ENCODE results near the gene CSTF1. TPM values are rescaled to one million over a fixed set of nuclear protein-coding genes. Genes with fewer than 3 reads are reported as not detected.

CSTF1 gene
- polyA plus RNA-seq, 1 of the 3 experiments (the other 2 are of a cell fraction), result 23.4 TPM

DNA sequence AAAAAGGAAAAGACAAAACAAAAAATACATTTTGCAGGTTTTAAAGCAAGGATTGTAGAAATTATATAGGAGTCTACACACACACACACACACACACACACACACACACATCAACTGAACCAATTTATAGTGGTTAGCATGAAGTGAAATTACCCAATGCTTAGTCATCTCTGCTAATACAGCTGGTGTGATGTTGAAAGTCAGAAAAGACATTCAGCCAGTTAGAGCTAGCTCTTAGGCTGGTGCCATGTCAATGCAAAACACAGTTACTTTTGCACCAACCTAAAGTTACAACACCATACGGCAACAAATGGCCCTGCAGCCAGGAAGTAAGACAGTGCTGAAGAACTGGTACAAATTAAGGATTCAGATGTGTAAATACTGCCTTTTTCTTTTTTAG is 18.5 kb upstream of the CSTF1 start:
- Histone ChIP-seq H3K4me2 (0 out of 2 replicates have a peak overlapping the region, but pooled peaks have one; percentile 38), H3K9me3 (no peaks in the 10 kb centered on the region), H3F3A (replicated peaks; ENCODE audit: insufficient read depth) (peaks cover 3% of the 10 kb centered on the region), H3K27me3 (ENCODE audit: insufficient read depth) (no peaks in the 10 kb centered on the region), H3K4me3 (ENCODE audit: low read depth in 2 of 2, low read length in 1 of 2) (no peak overlapping the region), H3K9ac (no peak overlapping the region), H3K4me1 (ENCODE audit: control insufficient read depth in 1 of 2, insufficient read depth in 2 of 2, low read depth in 1 of 2, low read length in 1 of 2) (peaks cover 2 to 4% of the 10 kb centered on the region in 2 experiments; a peak in 2 of 4 replicates), H3K27ac (ENCODE audit: low read depth in 2 of 2, low read length in 1 of 2) (peak overlapping the region in 1 of 2 experiments; percentile 44; a peak in 1 of 4 replicates), H3K9me2 (no peaks in the 10 kb centered on the region), H2AFZ (ENCODE audit: low read depth) (no peak overlapping the region), H3K79me2 (ENCODE audit: insufficient read depth) (peaks cover 72% of the 10 kb centered on the region), H4K20me1 (ENCODE audit: insufficient read depth) (peaks cover 4% of the 10 kb centered on the region; the same call in 1 of the 2 replicates), H3K36me3 (replicated peaks in 1 of 2; ENCODE audit: control insufficient read depth in 1 of 2, insufficient read depth in 2 of 2, low read length in 1 of 2) (peaks cover 25 to 43% of the 10 kb centered on the region in 2 experiments)
- CTCF ChIA-PET, result no interaction called here
- POLR2A ChIA-PET, result no interaction called here
- WGBS (ENCODE audit: low lambda C conversion rate), result 56% methylated on average over 1 of the region's 1 CpG
- DNase-seq, result no peak
- TF ChIP-seq FOSL2 (IDR thresholded peaks at IDR 0.05; ENCODE audit: borderline replicate concordance, low read depth) (peak; percentile 68; the same call in 1 of the 2 replicates), CHD2 (IDR thresholded peaks at IDR 0.05; ENCODE audit: low read length, partially characterized antibody) (no peak), RXRA (IDR thresholded peaks at IDR 0.05; ENCODE audit: borderline replicate concordance, low read depth) (no peak), YY1 (IDR thresholded peaks at IDR 0.05; ENCODE audit: low read depth) (no peak), ELF1 (IDR thresholded peaks at IDR 0.05) (no peak), POLR2AphosphoS5 (IDR thresholded peaks at IDR 0.05; ENCODE audit: low read depth, low read length) (no peak), TCF12 (IDR thresholded peaks at IDR 0.05) (peak; percentile 59), TEAD4 (IDR thresholded peaks at IDR 0.05; ENCODE audit: borderline replicate concordance, insufficient read depth) (no peak), RAD21 (IDR thresholded peaks at IDR 0.05; ENCODE audit: low read length) (no peak), GABPA (IDR thresholded peaks at IDR 0.05; ENCODE audit: low read depth) (no peak), NRF1 (IDR thresholded peaks at IDR 0.05; ENCODE audit: low read depth, low read length) (no peak), JUND (IDR thresholded peaks at IDR 0.05) (peak; percentile 67), FOXM1 (IDR thresholded peaks at IDR 0.05; ENCODE audit: low read depth) (no peak), EZH2phosphoT487 (IDR thresholded peaks at IDR 0.05; ENCODE audit: borderline replicate concordance, low read depth) (no peak), TAF1 (IDR thresholded peaks at IDR 0.05; ENCODE audit: borderline replicate concordance, low read depth, low read length) (no peak), NFIC (IDR thresholded peaks at IDR 0.05; ENCODE audit: borderline replicate concordance) (no peak)
- TF ChIP-seq, protein P1, sequence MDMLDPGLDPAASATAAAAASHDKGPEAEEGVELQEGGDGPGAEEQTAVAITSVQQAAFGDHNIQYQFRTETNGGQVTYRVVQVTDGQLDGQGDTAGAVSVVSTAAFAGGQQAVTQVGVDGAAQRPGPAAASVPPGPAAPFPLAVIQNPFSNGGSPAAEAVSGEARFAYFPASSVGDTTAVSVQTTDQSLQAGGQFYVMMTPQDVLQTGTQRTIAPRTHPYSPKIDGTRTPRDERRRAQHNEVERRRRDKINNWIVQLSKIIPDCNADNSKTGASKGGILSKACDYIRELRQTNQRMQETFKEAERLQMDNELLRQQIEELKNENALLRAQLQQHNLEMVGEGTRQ (IDR thresholded peaks at IDR 0.05; ENCODE audit: borderline replicate concordance, low read depth, low read length), result no peak
- TF ChIP-seq, protein P2, sequence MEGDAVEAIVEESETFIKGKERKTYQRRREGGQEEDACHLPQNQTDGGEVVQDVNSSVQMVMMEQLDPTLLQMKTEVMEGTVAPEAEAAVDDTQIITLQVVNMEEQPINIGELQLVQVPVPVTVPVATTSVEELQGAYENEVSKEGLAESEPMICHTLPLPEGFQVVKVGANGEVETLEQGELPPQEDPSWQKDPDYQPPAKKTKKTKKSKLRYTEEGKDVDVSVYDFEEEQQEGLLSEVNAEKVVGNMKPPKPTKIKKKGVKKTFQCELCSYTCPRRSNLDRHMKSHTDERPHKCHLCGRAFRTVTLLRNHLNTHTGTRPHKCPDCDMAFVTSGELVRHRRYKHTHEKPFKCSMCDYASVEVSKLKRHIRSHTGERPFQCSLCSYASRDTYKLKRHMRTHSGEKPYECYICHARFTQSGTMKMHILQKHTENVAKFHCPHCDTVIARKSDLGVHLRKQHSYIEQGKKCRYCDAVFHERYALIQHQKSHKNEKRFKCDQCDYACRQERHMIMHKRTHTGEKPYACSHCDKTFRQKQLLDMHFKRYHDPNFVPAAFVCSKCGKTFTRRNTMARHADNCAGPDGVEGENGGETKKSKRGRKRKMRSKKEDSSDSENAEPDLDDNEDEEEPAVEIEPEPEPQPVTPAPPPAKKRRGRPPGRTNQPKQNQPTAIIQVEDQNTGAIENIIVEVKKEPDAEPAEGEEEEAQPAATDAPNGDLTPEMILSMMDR (IDR thresholded peaks at IDR 0.05), result no peak
- TF ChIP-seq, protein P3, sequence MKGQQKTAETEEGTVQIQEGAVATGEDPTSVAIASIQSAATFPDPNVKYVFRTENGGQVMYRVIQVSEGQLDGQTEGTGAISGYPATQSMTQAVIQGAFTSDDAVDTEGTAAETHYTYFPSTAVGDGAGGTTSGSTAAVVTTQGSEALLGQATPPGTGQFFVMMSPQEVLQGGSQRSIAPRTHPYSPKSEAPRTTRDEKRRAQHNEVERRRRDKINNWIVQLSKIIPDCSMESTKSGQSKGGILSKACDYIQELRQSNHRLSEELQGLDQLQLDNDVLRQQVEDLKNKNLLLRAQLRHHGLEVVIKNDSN (IDR thresholded peaks at IDR 0.05; ENCODE audit: borderline replicate concordance, low read depth), result no peak
- TF ChIP-seq, protein P4, sequence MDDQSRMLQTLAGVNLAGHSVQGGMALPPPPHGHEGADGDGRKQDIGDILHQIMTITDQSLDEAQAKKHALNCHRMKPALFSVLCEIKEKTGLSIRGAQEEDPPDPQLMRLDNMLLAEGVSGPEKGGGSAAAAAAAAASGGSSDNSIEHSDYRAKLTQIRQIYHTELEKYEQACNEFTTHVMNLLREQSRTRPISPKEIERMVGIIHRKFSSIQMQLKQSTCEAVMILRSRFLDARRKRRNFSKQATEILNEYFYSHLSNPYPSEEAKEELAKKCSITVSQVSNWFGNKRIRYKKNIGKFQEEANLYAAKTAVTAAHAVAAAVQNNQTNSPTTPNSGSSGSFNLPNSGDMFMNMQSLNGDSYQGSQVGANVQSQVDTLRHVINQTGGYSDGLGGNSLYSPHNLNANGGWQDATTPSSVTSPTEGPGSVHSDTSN (IDR thresholded peaks at IDR 0.05), result peak; percentile 44; the same call in 1 of the 2 replicates
- TF ChIP-seq, protein P5, sequence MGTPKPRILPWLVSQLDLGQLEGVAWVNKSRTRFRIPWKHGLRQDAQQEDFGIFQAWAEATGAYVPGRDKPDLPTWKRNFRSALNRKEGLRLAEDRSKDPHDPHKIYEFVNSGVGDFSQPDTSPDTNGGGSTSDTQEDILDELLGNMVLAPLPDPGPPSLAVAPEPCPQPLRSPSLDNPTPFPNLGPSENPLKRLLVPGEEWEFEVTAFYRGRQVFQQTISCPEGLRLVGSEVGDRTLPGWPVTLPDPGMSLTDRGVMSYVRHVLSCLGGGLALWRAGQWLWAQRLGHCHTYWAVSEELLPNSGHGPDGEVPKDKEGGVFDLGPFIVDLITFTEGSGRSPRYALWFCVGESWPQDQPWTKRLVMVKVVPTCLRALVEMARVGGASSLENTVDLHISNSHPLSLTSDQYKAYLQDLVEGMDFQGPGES (IDR thresholded peaks at IDR 0.05; ENCODE audit: low read depth, low read length), result no peak
- TF ChIP-seq, protein P6, sequence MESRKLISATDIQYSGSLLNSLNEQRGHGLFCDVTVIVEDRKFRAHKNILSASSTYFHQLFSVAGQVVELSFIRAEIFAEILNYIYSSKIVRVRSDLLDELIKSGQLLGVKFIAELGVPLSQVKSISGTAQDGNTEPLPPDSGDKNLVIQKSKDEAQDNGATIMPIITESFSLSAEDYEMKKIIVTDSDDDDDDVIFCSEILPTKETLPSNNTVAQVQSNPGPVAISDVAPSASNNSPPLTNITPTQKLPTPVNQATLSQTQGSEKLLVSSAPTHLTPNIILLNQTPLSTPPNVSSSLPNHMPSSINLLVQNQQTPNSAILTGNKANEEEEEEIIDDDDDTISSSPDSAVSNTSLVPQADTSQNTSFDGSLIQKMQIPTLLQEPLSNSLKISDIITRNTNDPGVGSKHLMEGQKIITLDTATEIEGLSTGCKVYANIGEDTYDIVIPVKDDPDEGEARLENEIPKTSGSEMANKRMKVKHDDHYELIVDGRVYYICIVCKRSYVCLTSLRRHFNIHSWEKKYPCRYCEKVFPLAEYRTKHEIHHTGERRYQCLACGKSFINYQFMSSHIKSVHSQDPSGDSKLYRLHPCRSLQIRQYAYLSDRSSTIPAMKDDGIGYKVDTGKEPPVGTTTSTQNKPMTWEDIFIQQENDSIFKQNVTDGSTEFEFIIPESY (IDR thresholded peaks at IDR 0.05; ENCODE audit: borderline replicate concordance, low read depth), result no peak
- TF ChIP-seq, protein P7, sequence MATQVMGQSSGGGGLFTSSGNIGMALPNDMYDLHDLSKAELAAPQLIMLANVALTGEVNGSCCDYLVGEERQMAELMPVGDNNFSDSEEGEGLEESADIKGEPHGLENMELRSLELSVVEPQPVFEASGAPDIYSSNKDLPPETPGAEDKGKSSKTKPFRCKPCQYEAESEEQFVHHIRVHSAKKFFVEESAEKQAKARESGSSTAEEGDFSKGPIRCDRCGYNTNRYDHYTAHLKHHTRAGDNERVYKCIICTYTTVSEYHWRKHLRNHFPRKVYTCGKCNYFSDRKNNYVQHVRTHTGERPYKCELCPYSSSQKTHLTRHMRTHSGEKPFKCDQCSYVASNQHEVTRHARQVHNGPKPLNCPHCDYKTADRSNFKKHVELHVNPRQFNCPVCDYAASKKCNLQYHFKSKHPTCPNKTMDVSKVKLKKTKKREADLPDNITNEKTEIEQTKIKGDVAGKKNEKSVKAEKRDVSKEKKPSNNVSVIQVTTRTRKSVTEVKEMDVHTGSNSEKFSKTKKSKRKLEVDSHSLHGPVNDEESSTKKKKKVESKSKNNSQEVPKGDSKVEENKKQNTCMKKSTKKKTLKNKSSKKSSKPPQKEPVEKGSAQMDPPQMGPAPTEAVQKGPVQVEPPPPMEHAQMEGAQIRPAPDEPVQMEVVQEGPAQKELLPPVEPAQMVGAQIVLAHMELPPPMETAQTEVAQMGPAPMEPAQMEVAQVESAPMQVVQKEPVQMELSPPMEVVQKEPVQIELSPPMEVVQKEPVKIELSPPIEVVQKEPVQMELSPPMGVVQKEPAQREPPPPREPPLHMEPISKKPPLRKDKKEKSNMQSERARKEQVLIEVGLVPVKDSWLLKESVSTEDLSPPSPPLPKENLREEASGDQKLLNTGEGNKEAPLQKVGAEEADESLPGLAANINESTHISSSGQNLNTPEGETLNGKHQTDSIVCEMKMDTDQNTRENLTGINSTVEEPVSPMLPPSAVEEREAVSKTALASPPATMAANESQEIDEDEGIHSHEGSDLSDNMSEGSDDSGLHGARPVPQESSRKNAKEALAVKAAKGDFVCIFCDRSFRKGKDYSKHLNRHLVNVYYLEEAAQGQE (IDR thresholded peaks at IDR 0.05; ENCODE audit: low read depth, low read length), result no peak
